ENCODE data around the gene LRRC51. TPM values are rescaled to one million over a fixed set of nuclear protein-coding genes. Genes with fewer than 3 reads are reported as not detected.

The LRRC51 gene
- total RNA-seq, 2 donors from 2014 or later = 8.0 to 9.5 TPM

DNA sequence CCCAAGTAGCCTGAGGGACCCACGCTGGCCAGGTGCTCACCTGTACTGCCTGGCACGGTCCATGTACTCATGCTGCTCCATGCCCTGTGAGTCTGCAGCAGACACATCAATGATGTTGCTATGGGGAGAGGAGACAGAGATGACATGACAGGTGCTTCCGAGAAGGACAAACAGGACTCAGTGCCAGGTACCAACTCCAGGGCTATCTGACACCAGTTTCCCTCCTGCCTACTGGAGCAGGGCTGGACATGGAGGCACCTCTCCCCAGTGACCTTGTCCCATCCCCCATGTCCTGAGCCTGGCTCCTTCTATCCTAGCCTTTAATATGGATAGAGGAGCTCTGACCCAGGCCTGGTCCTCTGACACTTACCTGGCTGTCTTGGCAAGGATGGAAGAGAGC, 18.1 kb downstream of the LRRC51 start:
- Histone ChIP-seq H3K27me3 (ENCODE audit: control insufficient read depth, insufficient read depth, low read length, poor library complexity, severe bottlenecking) (no peaks in the 10 kb centered on the region), H3K27ac (ENCODE audit: low read depth, low read length) (no peak overlapping the region), H3K36me3 (ENCODE audit: control insufficient read depth, insufficient read depth, low read length) (peaks cover 62% of the 10 kb centered on the region), H3K4me1 (ENCODE audit: control insufficient read depth, insufficient read depth, low read length) (no peaks in the 10 kb centered on the region), H3K4me3 (ENCODE audit: low read length) (no peak overlapping the region), H3K9ac (ENCODE audit: extremely low read depth, low read length, poor library complexity, severe bottlenecking) (no peak overlapping the region), H3K9me3 (ENCODE audit: control insufficient read depth, low read length) (no peaks in the 10 kb centered on the region)
- Mint-ChIP-seq H3K4me3 (no peak overlapping the region), H3K9me3 (peaks cover 3% of the 10 kb centered on the region), H3K36me3 (ENCODE audit: low read depth) (peaks cover 54% of the 10 kb centered on the region), H3K27me3 (ENCODE audit: insufficient read depth) (no peaks in the 10 kb centered on the region), H3K4me1 (peaks cover 20% of the 10 kb centered on the region), H3K27ac (no peak overlapping the region)
- DNase-seq = no peak
- no peak for TF ChIP-seq CTCF (conservative IDR thresholded peaks at IDR 0.05)
- WGBS, 2 experiments (ENCODE audit: insufficient coverage in 1 of 2, insufficient read length in 1 of 2) = 95 to 97% methylated on average over 2 to 3 of the region's 3 CpGs

- no peaks in the 10 kb centered on the region for H3K4me1 ChIP-seq (ENCODE audit: control insufficient read depth, insufficient read depth, low read length)
- peaks cover 46% of the 10 kb centered on the region for H3K36me3 Mint-ChIP-seq (ENCODE audit: low read depth)
- no peak overlapping the region for H3K9ac ChIP-seq (ENCODE audit: extremely low read depth, low read length, poor library complexity, severe bottlenecking)
- no peaks in the 10 kb centered on the region for H3K27me3 Mint-ChIP-seq (ENCODE audit: insufficient read depth)
- 89 to 93% methylated on average over 3 of the region's 3 CpGs for whole genome bisulfite sequencing, 2 experiments (ENCODE audit: insufficient coverage in 1 of 2, insufficient read length in 1 of 2)
- H3K36me3 ChIP-seq (ENCODE audit: control insufficient read depth, insufficient read depth, low read length) = peaks cover 53% of the 10 kb centered on the region
- peaks cover 3% of the 10 kb centered on the region for H3K9me3 Mint-ChIP-seq
- no peak for DNase-seq
- peaks cover 20% of the 10 kb centered on the region for H3K4me1 Mint-ChIP-seq
- TF ChIP-seq CTCF (conservative IDR thresholded peaks at IDR 0.05) = no peak
- H3K27me3 ChIP-seq (ENCODE audit: control insufficient read depth, insufficient read depth, low read length, poor library complexity, severe bottlenecking) = no peaks in the 10 kb centered on the region
- no peaks in the 10 kb centered on the region for H3K9me3 ChIP-seq (ENCODE audit: control insufficient read depth, low read length)
- no peak overlapping the region for H3K27ac Mint-ChIP-seq
- H3K27ac ChIP-seq (ENCODE audit: low read depth, low read length) = no peak overlapping the region
- no peak overlapping the region for H3K4me3 ChIP-seq (ENCODE audit: low read length)
- H3K4me3 Mint-ChIP-seq = no peak overlapping the region
Measured at GRCh38 chr11:72100009-72100408, 19.4 kb downstream of the LRRC51 start.

DNA sequence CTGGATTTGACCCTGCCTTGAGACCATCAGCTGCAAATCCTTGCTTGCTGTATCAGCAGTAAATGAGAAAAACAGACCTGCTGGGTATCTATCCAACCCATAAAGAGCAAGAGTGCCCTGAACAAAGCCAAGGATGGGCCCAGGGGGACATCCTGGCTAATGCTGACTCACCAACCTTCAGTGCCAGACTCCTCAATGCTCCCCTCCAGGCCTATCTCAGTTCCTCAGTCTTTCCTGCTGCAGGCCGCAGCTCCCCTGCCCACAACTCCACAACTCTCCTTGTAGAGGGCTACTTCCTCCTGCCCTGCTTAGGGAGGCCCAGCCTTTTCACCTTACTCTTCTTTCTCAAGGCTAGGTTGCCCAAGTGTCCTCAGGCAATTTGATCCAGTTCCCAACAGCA, 19.8 kb downstream of the LRRC51 start:
- no peak overlapping the region for H3K9ac ChIP-seq (ENCODE audit: extremely low read depth, low read length, poor library complexity, severe bottlenecking)
- WGBS, 2 experiments (ENCODE audit: insufficient coverage in 1 of 2, insufficient read length in 1 of 2) = 98 to 100% methylated on average over 1 of the region's 1 CpG

More for the DNA sequence above, 19.8 kb downstream of the LRRC51 start:
- peaks cover 42% of the 10 kb centered on the region for H3K36me3 Mint-ChIP-seq (ENCODE audit: low read depth)
- Histone ChIP-seq H3K4me3 (ENCODE audit: low read length) (no peak overlapping the region), H3K27me3 (ENCODE audit: control insufficient read depth, insufficient read depth, low read length, poor library complexity, severe bottlenecking) (no peaks in the 10 kb centered on the region), H3K4me1 (ENCODE audit: control insufficient read depth, insufficient read depth, low read length) (no peaks in the 10 kb centered on the region), H3K36me3 (ENCODE audit: control insufficient read depth, insufficient read depth, low read length) (peaks cover 50% of the 10 kb centered on the region), H3K27ac (ENCODE audit: low read depth, low read length) (no peak overlapping the region), H3K9me3 (ENCODE audit: control insufficient read depth, low read length) (no peaks in the 10 kb centered on the region)
- H3K27ac Mint-ChIP-seq = peak overlapping the region; percentile 70
- H3K27me3 Mint-ChIP-seq (ENCODE audit: insufficient read depth) = no peaks in the 10 kb centered on the region
- H3K4me3 Mint-ChIP-seq = no peak overlapping the region
- H3K9me3 Mint-ChIP-seq = peaks cover 3% of the 10 kb centered on the region
- peaks cover 20% of the 10 kb centered on the region for H3K4me1 Mint-ChIP-seq
- no peak for TF ChIP-seq CTCF (conservative IDR thresholded peaks at IDR 0.05)
- DNase-seq = no peak

Data from endodermal cell (in vitro differentiated cells).